CD14-positive monocyte (primary cell): ENCODE measurements around the gene CD28. TPM values are rescaled to one million over a fixed set of nuclear protein-coding genes. Genes with fewer than 3 reads are reported as not detected.
A peak's percentile ranks its signal among the peaks of the same experiment; 100 is the strongest.

Experiments
- DNase-seq, 3 donors: peaks; one replicate each; pipeline ENCODE4 v3.0.0-alpha.2; 2011 to 2022
- H2AFZ ChIP-seq: 2 replicates; pipeline ENCODE4 v1.6.0; 2012; ENCODE audit warnings: mild to moderate bottlenecking, low read depth, low read length, inconsistent platforms; ENCODE audit not compliant: insufficient read depth, poor library complexity, severe bottlenecking
- H3K27ac ChIP-seq, 2 donors: 1 replicate in 1 of 2; 2 replicates in 1 of 2; pipeline ENCODE4 v1.5.1; 2012 to 2013; ENCODE audit warnings: low read length in 2 of 2, control low read depth in 1 of 2, inconsistent platforms in 1 of 2, low read depth in 1 of 2, mild to moderate bottlenecking in 1 of 2
- H3K27me3 ChIP-seq, 2 donors: one replicate each; pipeline versions ENCODE4 v1.6.0 to v1.6.1; 2011 to 2013; ENCODE audit warnings: low read length in 2 of 2; ENCODE audit not compliant: control insufficient read depth in 2 of 2, insufficient read depth in 2 of 2
- H3K36me3 ChIP-seq, 2 donors: replicated peaks in 1 of 2; 1 replicate in 1 of 2; 2 replicates in 1 of 2; pipeline versions ENCODE4 v1.5.1 to v1.6.1; 2012 to 2013; ENCODE audit warnings: low read length in 2 of 2, control low read depth in 1 of 2, inconsistent platforms in 1 of 2, mild to moderate bottlenecking in 1 of 2; ENCODE audit not compliant: insufficient read depth in 2 of 2, control insufficient read depth in 1 of 2
- H3K4me1 ChIP-seq, 2 donors: 1 replicate in 1 of 2; 2 replicates in 1 of 2; pipeline versions ENCODE4 v1.5.1 to v1.6.1; 2012 to 2013; ENCODE audit warnings: low read length in 2 of 2, control low read depth in 1 of 2, inconsistent platforms in 1 of 2, mild to moderate bottlenecking in 1 of 2, moderate library complexity in 1 of 2; ENCODE audit not compliant: insufficient read depth in 2 of 2, control insufficient read depth in 1 of 2
- H3K4me2 ChIP-seq: replicated peaks from 2 replicates; pipeline ENCODE3; 2012; ENCODE audit warnings: low read length, moderate library complexity, mild to moderate bottlenecking; ENCODE audit not compliant: poor library complexity, severe bottlenecking; ENCODE audit errors: extremely low read depth
- H3K4me3 ChIP-seq, 3 experiments: fragments of 200-600 bp in 1 of 3; sonication (generic) in 1 of 3; replicated peaks in 1 of 3; 1 replicate in 2 of 3; 2 replicates in 1 of 3; pipeline ENCODE4 v1.5.1; 2011 to 2013; ENCODE audit warnings: low read length in 3 of 3, mild to moderate bottlenecking in 3 of 3, control low read depth in 2 of 3, low read depth in 2 of 3, inconsistent platforms in 1 of 3, moderate library complexity in 1 of 3
- H3K79me2 ChIP-seq: 2 replicates; pipeline ENCODE4 v1.6.0; 2012; ENCODE audit warnings: mild to moderate bottlenecking, control low read depth, inconsistent platforms, low read length, moderate library complexity; ENCODE audit not compliant: insufficient read depth
- H3K9ac ChIP-seq: 2 replicates; pipeline ENCODE4 v1.6.0; 2017; ENCODE audit warnings: low read length, mild to moderate bottlenecking; ENCODE audit not compliant: insufficient read depth, poor library complexity, severe bottlenecking
- H3K9me3 ChIP-seq, 2 donors: replicated peaks in 1 of 2; 1 replicate in 1 of 2; 2 replicates in 1 of 2; pipeline versions ENCODE4 v1.5.1 to v1.6.1; 2012 to 2013; ENCODE audit warnings: low read length in 2 of 2, control low read depth in 1 of 2; ENCODE audit not compliant: control insufficient read depth in 1 of 2, insufficient read depth in 1 of 2
- H4K20me1 ChIP-seq: 2 replicates; pipeline ENCODE4 v1.6.0; 2012; ENCODE audit warnings: mild to moderate bottlenecking, low read length, control low read depth, moderate library complexity; ENCODE audit not compliant: insufficient read depth
- H3K27ac Mint-ChIP-seq, 7 donors: one replicate each; pipeline ENCODE4 v1.8.0; 2020; ENCODE audit warnings: mild to moderate bottlenecking in 7 of 7, mixed read lengths in 7 of 7, moderate library complexity in 6 of 7, inconsistent platforms in 2 of 7
- H3K27me3 Mint-ChIP-seq, 3 donors: one replicate each; pipeline ENCODE4 v1.8.0; 2021 to 2022; ENCODE audit warnings: low read depth in 3 of 3, mild to moderate bottlenecking in 3 of 3, mixed read lengths in 3 of 3, moderate library complexity in 3 of 3, inconsistent platforms in 1 of 3
- H3K36me3 Mint-ChIP-seq, 2 donors: one replicate each; pipeline ENCODE4 v1.8.0; 2020; ENCODE audit warnings: mixed read lengths in 2 of 2, inconsistent platforms in 1 of 2, mild to moderate bottlenecking in 1 of 2
- H3K4me1 Mint-ChIP-seq: one replicate; pipeline ENCODE4 v1.8.0; 2020; ENCODE audit warnings: mild to moderate bottlenecking, mixed read lengths
- H3K4me3 Mint-ChIP-seq, 2 donors: one replicate each; pipeline ENCODE4 v1.8.0; 2020; ENCODE audit warnings: mild to moderate bottlenecking in 2 of 2, mixed read lengths in 2 of 2, moderate library complexity in 1 of 2
- H3K9me3 Mint-ChIP-seq, 7 donors: one replicate each; pipeline ENCODE4 v1.8.0; 2020 to 2022; ENCODE audit warnings: mixed read lengths in 7 of 7, mild to moderate bottlenecking in 6 of 7, moderate library complexity in 6 of 7, inconsistent platforms in 2 of 7
- CTCF ChIP-seq: fragments of 200-600 bp; IDR thresholded peaks from one replicate; pipeline ENCODE4 v1.8.0; 2022; ENCODE audit warnings: antibody characterized with exemption, mild to moderate bottlenecking
- WGBS: methylation state at CpG from one replicate; pipeline ENCODE4 v1.1.5; 2013; ENCODE audit warnings: missing lambda C conversion rate; ENCODE audit not compliant: insufficient coverage; 5-methylcytosine and 5-hydroxymethylcytosine counted together
- intact Hi-C, 2 donors: fragments of 100-400 bp; cut with micrococcal nuclease; formaldehyde crosslinking; loops; one replicate each; pipeline versions ENCODE4 v1.15.0 to v1.15.1; 2023
- polyA plus RNA-seq, 3 donors: library from polyadenylated mRNA; depleted of rRNA in 1 of 3; unstranded in 2 of 3; stranded (reverse) in 1 of 3; fragments of 300-500 nt in 2 of 3; fragments of >200 nt in 1 of 3; fragmentation: Illumina TruSeq in 2 of 3; gene quantifications; 1 replicate in 2 of 3; 2 replicates in 1 of 3; pipeline ENCODE4 v1.2.3, GENCODE V29; 2012 to 2021

CD28 gene
- polyA plus RNA-seq, 3 donors, result 0.09 to 0.21 TPM; not detected in 1

- no peaks in the 10 kb centered on the region for H3K36me3 Mint-ChIP-seq
- Histone ChIP-seq H3K4me2 (peak overlapping the region; percentile 39), H3K79me2 (no peaks in the 10 kb centered on the region), H4K20me1 (no peaks in the 10 kb centered on the region), H3K4me1 (peaks cover 21% of the 10 kb centered on the region in 2 donors), H3K9ac (no peak overlapping the region), H3K36me3 (no peaks in the 10 kb centered on the region), H3K27me3 (no peaks in the 10 kb centered on the region), H3K27ac (peak overlapping the region in 1 of 2 donors; percentile 21), H2AFZ (no peak overlapping the region), H3K9me3 (no peaks in the 10 kb centered on the region), H3K4me3 (no peak overlapping the region)
- H3K4me3 Mint-ChIP-seq, result peak overlapping the region in 1 of 2 donors; percentile 67
- WGBS, result 20% methylated on average over 3 of the region's 8 CpGs
- H3K9me3 Mint-ChIP-seq, result no peaks in the 10 kb centered on the region
- no peaks in the 10 kb centered on the region for H3K27me3 Mint-ChIP-seq
- intact Hi-C loops, result loop anchor here in 1 of 2 donors (5.0 kb wide), 1 partner anchor 32 kb away; no protein-coding TSS in a partner anchor
- peaks cover 31% of the 10 kb centered on the region for H3K4me1 Mint-ChIP-seq
- DNase-seq, result no peak
- peak overlapping the region in 1 of 7 donors; percentile 60 for H3K27ac Mint-ChIP-seq
- TF ChIP-seq CTCF, result no peak
Measured at GRCh38 chr2:203689426-203690116, 16.9 kb upstream of the CD28 start.

- H3K4me1 Mint-ChIP-seq, result peaks cover 31% of the 10 kb centered on the region
- Histone ChIP-seq H4K20me1 (no peaks in the 10 kb centered on the region), H3K36me3 (no peaks in the 10 kb centered on the region), H3K4me1 (peaks cover 21% of the 10 kb centered on the region in 2 donors), H3K9ac (no peak overlapping the region), H3K79me2 (no peaks in the 10 kb centered on the region), H2AFZ (no peak overlapping the region), H3K4me2 (no peak overlapping the region), H3K4me3 (no peak overlapping the region), H3K27me3 (no peaks in the 10 kb centered on the region), H3K9me3 (no peaks in the 10 kb centered on the region), H3K27ac (no peak overlapping the region)
- TF ChIP-seq CTCF, result no peak
- no peak for DNase-seq
- peak overlapping the region in 2 of 7 donors; percentile 30 to 60 for H3K27ac Mint-ChIP-seq
- no CpG with 5 or more reads among the region's 4 CpGs for WGBS
- no peak overlapping the region for H3K4me3 Mint-ChIP-seq
- peaks cover 0 to 2% (median 0%) of the 10 kb centered on the region in 3 donors for H3K27me3 Mint-ChIP-seq
- H3K36me3 Mint-ChIP-seq, result no peaks in the 10 kb centered on the region
- H3K9me3 Mint-ChIP-seq, result no peaks in the 10 kb centered on the region
- intact Hi-C loops, result loop anchor here in 1 of 2 donors (5.0 kb wide), 1 partner anchor 33 kb away; no protein-coding TSS in a partner anchor
Measured at GRCh38 chr2:203690117-203690431, 16.4 kb upstream of the CD28 start.
